PFSK-1 (cell line): ENCODE measurements around the gene CLBA1.

Source experiments
- FOXP2 ChIP-seq: optimal IDR thresholded peaks from 2 replicates; pipeline ENCODE3; 2011; ENCODE audit warnings: borderline replicate concordance, control low read depth, inconsistent platforms; ENCODE audit not compliant: insufficient read depth; ENCODE audit errors: extremely low read length, extremely low read depth
- POLR2AphosphoS5 ChIP-seq: IDR thresholded peaks from 2 replicates; pipeline ENCODE4 v1.6.1; 2012; ENCODE audit warnings: low read depth, mild to moderate bottlenecking, control low read depth, low read length, moderate library complexity
- SIN3A ChIP-seq: IDR thresholded peaks from 2 replicates; pipeline ENCODE4 v1.6.1; 2012; ENCODE audit warnings: mild to moderate bottlenecking, low read length, moderate library complexity, borderline replicate concordance; ENCODE audit not compliant: insufficient read depth
- TAF1 ChIP-seq: IDR thresholded peaks from 2 replicates; pipeline ENCODE4 v1.6.1; 2012; ENCODE audit warnings: low read length, control low read depth, borderline replicate concordance; ENCODE audit not compliant: insufficient read depth
- TF ChIP-seq, protein P1 (sequence below), 2 experiments: IDR thresholded peaks; 2 replicates each; pipeline versions ENCODE4 v1.6.1 to v1.8.0; 2011 to 2012; ENCODE audit warnings: low read depth in 2 of 2, low read length in 2 of 2, control low read depth in 1 of 2, inconsistent platforms in 1 of 2, mild to moderate bottlenecking in 1 of 2, moderate library complexity in 1 of 2; ENCODE audit not compliant: insufficient read depth in 1 of 2

The CLBA1 gene

DNA sequence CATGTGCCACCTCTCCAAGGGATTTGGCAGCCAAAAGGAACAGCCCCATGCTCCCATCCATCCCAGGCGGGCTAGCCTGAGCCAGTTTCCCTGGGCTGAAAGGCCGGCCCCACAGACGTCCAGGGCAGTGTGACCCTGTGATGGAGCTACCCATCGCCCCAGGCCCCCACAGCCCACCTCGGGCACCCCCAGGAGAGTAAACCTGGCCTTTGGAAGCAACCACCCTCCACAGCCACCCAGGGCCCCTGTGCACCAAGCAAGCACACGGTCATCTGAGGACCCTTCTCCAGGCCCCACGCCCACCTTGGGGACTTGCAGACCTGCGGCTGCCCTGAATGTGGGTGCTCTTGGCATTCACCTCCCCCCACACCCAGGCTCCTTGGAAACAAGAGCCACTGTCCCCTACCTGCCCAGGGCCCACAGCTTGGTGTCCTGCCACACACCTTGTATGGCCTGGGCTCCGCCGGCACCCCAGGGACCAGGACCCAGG lies 15.8 kb upstream of the CLBA1 start:
- TF ChIP-seq FOXP2 (no peak), POLR2AphosphoS5 (no peak)

DNA sequence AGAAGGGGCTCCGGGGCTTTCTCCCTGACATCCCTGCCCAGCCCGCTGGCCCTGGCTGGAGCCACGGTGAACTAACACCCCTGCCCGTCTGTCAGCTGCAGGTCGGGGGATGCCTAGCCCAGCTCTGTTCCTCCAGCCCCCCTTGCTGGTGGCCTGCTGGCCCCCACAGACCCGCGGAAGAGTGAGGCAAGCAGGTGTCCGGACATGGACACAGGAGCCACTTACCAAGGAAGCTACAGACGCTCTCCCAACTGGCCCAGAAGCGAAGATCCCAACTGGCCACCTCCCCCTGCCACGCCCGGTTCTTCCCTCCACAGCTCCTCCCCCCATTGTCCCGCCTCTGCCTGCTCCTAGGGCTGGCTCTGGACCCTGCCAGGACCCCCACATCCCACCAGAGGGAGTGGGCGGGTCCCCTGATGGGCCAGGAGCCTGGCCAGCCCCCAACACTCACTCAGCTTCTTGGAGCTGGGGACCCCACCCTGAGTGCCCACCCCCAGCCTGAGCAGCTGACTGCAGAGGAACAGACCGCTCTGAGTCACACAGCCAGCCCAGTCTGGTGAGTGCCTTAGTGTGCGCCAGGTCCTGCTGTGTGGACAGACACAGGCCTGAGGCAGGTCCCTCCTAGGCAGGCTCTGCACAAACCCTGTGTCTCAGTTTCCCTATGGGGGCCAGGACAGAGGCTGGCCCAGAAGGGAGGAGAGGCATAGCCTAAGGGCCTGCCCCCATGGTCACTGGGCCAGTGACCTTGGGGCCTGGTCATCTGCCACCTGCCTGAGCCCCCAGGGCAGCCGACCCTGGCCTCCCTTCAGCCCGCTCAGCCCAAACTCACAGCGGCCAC lies 15.1 kb upstream of the CLBA1 start:
- TF ChIP-seq, protein P1, sequence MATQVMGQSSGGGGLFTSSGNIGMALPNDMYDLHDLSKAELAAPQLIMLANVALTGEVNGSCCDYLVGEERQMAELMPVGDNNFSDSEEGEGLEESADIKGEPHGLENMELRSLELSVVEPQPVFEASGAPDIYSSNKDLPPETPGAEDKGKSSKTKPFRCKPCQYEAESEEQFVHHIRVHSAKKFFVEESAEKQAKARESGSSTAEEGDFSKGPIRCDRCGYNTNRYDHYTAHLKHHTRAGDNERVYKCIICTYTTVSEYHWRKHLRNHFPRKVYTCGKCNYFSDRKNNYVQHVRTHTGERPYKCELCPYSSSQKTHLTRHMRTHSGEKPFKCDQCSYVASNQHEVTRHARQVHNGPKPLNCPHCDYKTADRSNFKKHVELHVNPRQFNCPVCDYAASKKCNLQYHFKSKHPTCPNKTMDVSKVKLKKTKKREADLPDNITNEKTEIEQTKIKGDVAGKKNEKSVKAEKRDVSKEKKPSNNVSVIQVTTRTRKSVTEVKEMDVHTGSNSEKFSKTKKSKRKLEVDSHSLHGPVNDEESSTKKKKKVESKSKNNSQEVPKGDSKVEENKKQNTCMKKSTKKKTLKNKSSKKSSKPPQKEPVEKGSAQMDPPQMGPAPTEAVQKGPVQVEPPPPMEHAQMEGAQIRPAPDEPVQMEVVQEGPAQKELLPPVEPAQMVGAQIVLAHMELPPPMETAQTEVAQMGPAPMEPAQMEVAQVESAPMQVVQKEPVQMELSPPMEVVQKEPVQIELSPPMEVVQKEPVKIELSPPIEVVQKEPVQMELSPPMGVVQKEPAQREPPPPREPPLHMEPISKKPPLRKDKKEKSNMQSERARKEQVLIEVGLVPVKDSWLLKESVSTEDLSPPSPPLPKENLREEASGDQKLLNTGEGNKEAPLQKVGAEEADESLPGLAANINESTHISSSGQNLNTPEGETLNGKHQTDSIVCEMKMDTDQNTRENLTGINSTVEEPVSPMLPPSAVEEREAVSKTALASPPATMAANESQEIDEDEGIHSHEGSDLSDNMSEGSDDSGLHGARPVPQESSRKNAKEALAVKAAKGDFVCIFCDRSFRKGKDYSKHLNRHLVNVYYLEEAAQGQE (IDR thresholded peaks at IDR 0.05; ENCODE audit: insufficient read depth in 1 of 2, low read depth in 2 of 2, low read length in 2 of 2), result no peak
- TF ChIP-seq TAF1 (no peak), POLR2AphosphoS5 (no peak), FOXP2 (no peak), SIN3A (no peak)

DNA sequence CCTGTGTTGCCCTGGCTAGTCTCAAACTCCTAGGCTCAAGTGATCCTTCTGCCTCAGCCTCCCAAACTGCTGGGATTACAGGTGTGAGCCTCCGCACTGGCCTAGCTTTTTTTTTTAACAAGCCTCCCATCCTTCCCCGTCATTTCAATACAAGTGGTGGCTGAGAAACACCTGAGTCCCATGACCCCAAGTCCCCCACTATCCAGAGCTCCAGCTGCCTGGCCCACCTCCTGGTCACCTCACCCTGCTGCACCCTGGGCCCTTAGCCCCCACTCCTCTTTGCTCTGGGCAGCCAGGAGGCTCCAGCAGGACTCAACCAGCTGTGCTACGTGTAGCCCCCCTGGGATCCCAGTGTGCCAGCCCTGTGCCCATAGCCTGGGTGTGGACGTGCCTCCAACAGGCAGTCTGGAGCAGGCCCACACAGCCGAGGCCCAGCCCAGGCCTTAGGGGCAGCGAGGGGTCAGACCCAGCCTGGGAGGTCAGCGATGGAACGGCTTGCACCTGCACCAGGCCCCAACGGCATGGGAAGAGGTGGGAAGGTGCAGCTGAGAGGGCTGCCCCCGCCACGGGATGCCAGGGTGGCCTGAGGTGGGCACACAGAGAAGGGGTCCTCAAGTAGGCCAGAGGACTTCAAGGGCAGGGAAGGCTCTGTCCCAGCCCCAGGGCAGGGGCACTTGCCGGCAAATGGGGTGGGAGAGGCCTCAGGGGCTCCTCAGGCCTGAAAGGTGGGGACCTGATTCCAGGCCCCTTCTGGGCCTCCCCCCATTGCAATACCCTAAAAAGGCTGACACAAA lies 13.9 kb upstream of the CLBA1 start:
- TF ChIP-seq SIN3A, result no peak
- TF ChIP-seq FOXP2, result no peak
- no peak for TF ChIP-seq POLR2AphosphoS5
- TF ChIP-seq, protein P1 (IDR thresholded peaks at IDR 0.05; ENCODE audit: insufficient read depth in 1 of 2, low read depth in 2 of 2, low read length in 2 of 2), result no peak
- TF ChIP-seq TAF1, result no peak

DNA sequence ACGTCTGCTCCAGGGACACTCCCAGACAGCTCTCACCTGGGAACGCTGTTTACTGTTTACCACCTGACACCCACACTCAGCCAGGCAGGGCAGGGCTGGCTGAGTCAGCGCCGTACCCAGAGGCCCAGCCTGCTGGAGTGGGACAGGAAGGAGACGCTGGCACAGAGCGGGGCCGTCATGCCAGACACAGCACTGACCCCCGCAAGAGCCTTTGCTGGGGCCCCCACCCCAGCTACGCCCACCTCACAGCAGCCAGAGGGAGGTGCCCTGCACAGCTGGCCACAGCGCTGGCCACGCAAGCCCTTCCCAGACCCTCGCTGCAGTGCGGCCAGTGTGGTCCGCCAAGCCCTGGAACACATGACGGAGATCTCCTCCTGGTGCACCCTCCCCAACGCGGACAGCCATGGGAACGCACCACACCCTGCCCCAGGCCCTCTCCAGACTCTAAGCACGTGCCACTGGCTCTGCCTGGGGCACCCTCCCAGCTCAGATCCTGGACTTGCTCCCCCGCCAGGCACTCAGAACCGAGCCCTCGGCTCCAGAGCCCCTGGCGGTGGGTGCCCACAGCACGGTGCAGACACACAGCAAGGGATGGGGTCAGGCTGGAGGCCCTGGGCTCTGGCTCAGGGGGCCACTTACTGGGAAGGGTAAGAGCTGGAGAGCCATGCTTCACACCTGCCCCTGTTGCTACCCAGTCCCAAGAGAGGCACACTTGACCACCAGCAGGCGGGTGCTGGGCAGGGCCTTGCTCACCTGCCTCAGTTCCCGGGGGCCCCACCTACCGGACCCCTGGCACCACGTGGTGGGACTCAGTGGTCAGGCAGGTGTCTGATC lies 13.1 kb upstream of the CLBA1 start:
- TF ChIP-seq POLR2AphosphoS5, result no peak
- no peak for TF ChIP-seq TAF1
- no peak for TF ChIP-seq FOXP2
- no peak for TF ChIP-seq SIN3A
- TF ChIP-seq, protein P1 (IDR thresholded peaks at IDR 0.05; ENCODE audit: insufficient read depth in 1 of 2, low read depth in 2 of 2, low read length in 2 of 2), result no peak

DNA sequence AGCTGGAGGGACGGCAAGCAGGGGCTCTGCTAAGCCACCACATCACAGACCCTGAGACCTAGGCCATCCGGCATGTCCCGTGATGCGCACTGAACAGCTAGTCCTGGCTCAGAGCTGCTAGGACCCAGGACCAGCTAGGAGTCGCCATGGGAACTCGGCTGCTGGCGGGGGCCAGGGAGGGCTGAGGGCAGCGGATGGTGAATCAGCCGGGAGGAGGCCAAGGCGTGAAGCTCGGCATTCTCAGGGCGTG lies 12.5 kb upstream of the CLBA1 start:
- TF ChIP-seq TAF1 (no peak), POLR2AphosphoS5 (no peak), FOXP2 (no peak), SIN3A (no peak)
- TF ChIP-seq, protein P1 (IDR thresholded peaks at IDR 0.05; ENCODE audit: insufficient read depth in 1 of 2, low read depth in 2 of 2, low read length in 2 of 2), result no peak
